CD14-positive monocyte (primary cell): ENCODE measurements around the gene XRCC2. TPM values are rescaled to one million over a fixed set of nuclear protein-coding genes. Genes with fewer than 3 reads are reported as not detected.

ENCODE experiments used
- DNase-seq, 3 donors: peaks; one replicate each; pipeline ENCODE4 v3.0.0-alpha.2; 2011 to 2022
- H2AFZ ChIP-seq: 2 replicates; pipeline ENCODE4 v1.6.0; 2012; ENCODE audit warnings: mild to moderate bottlenecking, low read depth, low read length, inconsistent platforms; ENCODE audit not compliant: insufficient read depth, poor library complexity, severe bottlenecking
- H3K27ac ChIP-seq, 2 donors: 1 replicate in 1 of 2; 2 replicates in 1 of 2; pipeline ENCODE4 v1.5.1; 2012 to 2013; ENCODE audit warnings: low read length in 2 of 2, control low read depth in 1 of 2, inconsistent platforms in 1 of 2, low read depth in 1 of 2, mild to moderate bottlenecking in 1 of 2
- H3K27me3 ChIP-seq, 2 donors: one replicate each; pipeline versions ENCODE4 v1.6.0 to v1.6.1; 2011 to 2013; ENCODE audit warnings: low read length in 2 of 2; ENCODE audit not compliant: control insufficient read depth in 2 of 2, insufficient read depth in 2 of 2
- H3K36me3 ChIP-seq, 2 donors: replicated peaks in 1 of 2; 1 replicate in 1 of 2; 2 replicates in 1 of 2; pipeline versions ENCODE4 v1.5.1 to v1.6.1; 2012 to 2013; ENCODE audit warnings: low read length in 2 of 2, control low read depth in 1 of 2, inconsistent platforms in 1 of 2, mild to moderate bottlenecking in 1 of 2; ENCODE audit not compliant: insufficient read depth in 2 of 2, control insufficient read depth in 1 of 2
- H3K4me1 ChIP-seq, 2 donors: 1 replicate in 1 of 2; 2 replicates in 1 of 2; pipeline versions ENCODE4 v1.5.1 to v1.6.1; 2012 to 2013; ENCODE audit warnings: low read length in 2 of 2, control low read depth in 1 of 2, inconsistent platforms in 1 of 2, mild to moderate bottlenecking in 1 of 2, moderate library complexity in 1 of 2; ENCODE audit not compliant: insufficient read depth in 2 of 2, control insufficient read depth in 1 of 2
- H3K4me2 ChIP-seq: replicated peaks from 2 replicates; pipeline ENCODE3; 2012; ENCODE audit warnings: low read length, moderate library complexity, mild to moderate bottlenecking; ENCODE audit not compliant: poor library complexity, severe bottlenecking; ENCODE audit errors: extremely low read depth
- H3K4me3 ChIP-seq, 3 experiments: fragments of 200-600 bp in 1 of 3; sonication (generic) in 1 of 3; replicated peaks in 1 of 3; 1 replicate in 2 of 3; 2 replicates in 1 of 3; pipeline ENCODE4 v1.5.1; 2011 to 2013; ENCODE audit warnings: low read length in 3 of 3, mild to moderate bottlenecking in 3 of 3, control low read depth in 2 of 3, low read depth in 2 of 3, inconsistent platforms in 1 of 3, moderate library complexity in 1 of 3
- H3K79me2 ChIP-seq: 2 replicates; pipeline ENCODE4 v1.6.0; 2012; ENCODE audit warnings: mild to moderate bottlenecking, control low read depth, inconsistent platforms, low read length, moderate library complexity; ENCODE audit not compliant: insufficient read depth
- H3K9ac ChIP-seq: 2 replicates; pipeline ENCODE4 v1.6.0; 2017; ENCODE audit warnings: low read length, mild to moderate bottlenecking; ENCODE audit not compliant: insufficient read depth, poor library complexity, severe bottlenecking
- H3K9me3 ChIP-seq, 2 donors: replicated peaks in 1 of 2; 1 replicate in 1 of 2; 2 replicates in 1 of 2; pipeline versions ENCODE4 v1.5.1 to v1.6.1; 2012 to 2013; ENCODE audit warnings: low read length in 2 of 2, control low read depth in 1 of 2; ENCODE audit not compliant: control insufficient read depth in 1 of 2, insufficient read depth in 1 of 2
- H4K20me1 ChIP-seq: 2 replicates; pipeline ENCODE4 v1.6.0; 2012; ENCODE audit warnings: mild to moderate bottlenecking, low read length, control low read depth, moderate library complexity; ENCODE audit not compliant: insufficient read depth
- H3K27ac Mint-ChIP-seq, 7 donors: one replicate each; pipeline ENCODE4 v1.8.0; 2020; ENCODE audit warnings: mild to moderate bottlenecking in 7 of 7, mixed read lengths in 7 of 7, moderate library complexity in 6 of 7, inconsistent platforms in 2 of 7
- H3K27me3 Mint-ChIP-seq, 3 donors: one replicate each; pipeline ENCODE4 v1.8.0; 2021 to 2022; ENCODE audit warnings: low read depth in 3 of 3, mild to moderate bottlenecking in 3 of 3, mixed read lengths in 3 of 3, moderate library complexity in 3 of 3, inconsistent platforms in 1 of 3
- H3K36me3 Mint-ChIP-seq, 2 donors: one replicate each; pipeline ENCODE4 v1.8.0; 2020; ENCODE audit warnings: mixed read lengths in 2 of 2, inconsistent platforms in 1 of 2, mild to moderate bottlenecking in 1 of 2
- H3K4me1 Mint-ChIP-seq: one replicate; pipeline ENCODE4 v1.8.0; 2020; ENCODE audit warnings: mild to moderate bottlenecking, mixed read lengths
- H3K4me3 Mint-ChIP-seq, 2 donors: one replicate each; pipeline ENCODE4 v1.8.0; 2020; ENCODE audit warnings: mild to moderate bottlenecking in 2 of 2, mixed read lengths in 2 of 2, moderate library complexity in 1 of 2
- H3K9me3 Mint-ChIP-seq, 7 donors: one replicate each; pipeline ENCODE4 v1.8.0; 2020 to 2022; ENCODE audit warnings: mixed read lengths in 7 of 7, mild to moderate bottlenecking in 6 of 7, moderate library complexity in 6 of 7, inconsistent platforms in 2 of 7
- CTCF ChIP-seq: fragments of 200-600 bp; IDR thresholded peaks from one replicate; pipeline ENCODE4 v1.8.0; 2022; ENCODE audit warnings: antibody characterized with exemption, mild to moderate bottlenecking
- WGBS: methylation state at CpG from one replicate; pipeline ENCODE4 v1.1.5; 2013; ENCODE audit warnings: missing lambda C conversion rate; ENCODE audit not compliant: insufficient coverage; 5-methylcytosine and 5-hydroxymethylcytosine counted together
- intact Hi-C, 2 donors: fragments of 100-400 bp; cut with micrococcal nuclease; formaldehyde crosslinking; loops; one replicate each; pipeline versions ENCODE4 v1.15.0 to v1.15.1; 2023
- polyA plus RNA-seq, 3 donors: library from polyadenylated mRNA; depleted of rRNA in 1 of 3; unstranded in 2 of 3; stranded (reverse) in 1 of 3; fragments of 300-500 nt in 2 of 3; fragments of >200 nt in 1 of 3; fragmentation: Illumina TruSeq in 2 of 3; gene quantifications; 1 replicate in 2 of 3; 2 replicates in 1 of 3; pipeline ENCODE4 v1.2.3, GENCODE V29; 2012 to 2021

The XRCC2 gene
- polyA plus RNA-seq, 3 donors: 0.03 to 0.05 TPM; not detected in 1

GRCh38 chr7:152661479-152661878 lies 14.5 kb downstream of the XRCC2 start:
- H3K9ac ChIP-seq: no peak overlapping the region
- WGBS: 100% methylated on average over 1 of the region's 1 CpG

DNA sequence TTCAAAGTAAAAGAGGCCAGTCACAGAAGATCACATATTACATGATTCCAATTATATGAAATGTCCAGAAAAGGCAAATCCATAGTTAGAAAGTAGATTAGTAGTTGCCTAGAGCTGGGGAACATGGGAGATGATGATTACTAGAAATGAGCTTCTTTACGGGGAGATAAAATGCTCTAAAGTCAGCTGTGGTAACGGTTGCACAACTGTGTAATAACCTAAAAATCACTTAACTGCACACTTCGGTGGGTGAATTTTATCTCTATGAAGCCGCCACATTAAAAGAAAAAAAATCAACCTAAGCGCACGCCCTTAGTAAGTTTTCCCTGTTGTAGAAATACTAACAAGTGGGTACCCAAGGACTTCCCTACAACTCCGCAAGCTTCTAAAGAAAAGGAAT lies 15.9 kb downstream of the XRCC2 start:
- H3K36me3 ChIP-seq: peaks cover 0 to 6% of the 10 kb centered on the region in 2 donors
- Mint-ChIP-seq H3K27me3 (peaks cover 0 to 1% (median 0%) of the 10 kb centered on the region in 3 donors), H3K4me1 (peaks cover 9% of the 10 kb centered on the region), H3K27ac (no peak overlapping the region), H3K9me3 (no peaks in the 10 kb centered on the region), H3K36me3 (peaks cover 6 to 34% of the 10 kb centered on the region in 2 donors), H3K4me3 (no peak overlapping the region)
- no peaks in the 10 kb centered on the region for H3K27me3 ChIP-seq
- H3K9me3 ChIP-seq: no peaks in the 10 kb centered on the region
- H3K4me1 ChIP-seq: peaks cover 3 to 9% of the 10 kb centered on the region in 2 donors
- no peak overlapping the region for H2AFZ ChIP-seq
- no peak overlapping the region for H3K9ac ChIP-seq
- H3K27ac ChIP-seq: no peak overlapping the region
- no peak overlapping the region for H3K4me3 ChIP-seq
- TF ChIP-seq CTCF: no peak
- H4K20me1 ChIP-seq: no peaks in the 10 kb centered on the region
- 100% methylated on average over 1 of the region's 7 CpGs for WGBS
- no peak for DNase-seq
- intact Hi-C loops: no loop called here
- peaks cover 12% of the 10 kb centered on the region for H3K79me2 ChIP-seq
- H3K4me2 ChIP-seq: no peak overlapping the region

More at GRCh38 chr7:152661479-152661878, 14.5 kb downstream of the XRCC2 start:
- peaks cover 3 to 9% of the 10 kb centered on the region in 2 donors for H3K4me1 ChIP-seq
- no peak for DNase-seq
- H3K36me3 Mint-ChIP-seq: peaks cover 6 to 32% of the 10 kb centered on the region in 2 donors
- H3K4me1 Mint-ChIP-seq: peaks cover 9% of the 10 kb centered on the region
- no peaks in the 10 kb centered on the region for H3K9me3 ChIP-seq
- no peaks in the 10 kb centered on the region for H3K9me3 Mint-ChIP-seq
- H3K27me3 Mint-ChIP-seq: peaks cover 0 to 1% (median 0%) of the 10 kb centered on the region in 3 donors
- no peaks in the 10 kb centered on the region for H4K20me1 ChIP-seq
- H3K4me3 Mint-ChIP-seq: no peak overlapping the region
- H3K27ac Mint-ChIP-seq: peak overlapping the region in 1 of 7 donors; percentile 41
- H3K4me3 ChIP-seq: no peak overlapping the region
- TF ChIP-seq CTCF: no peak
- intact Hi-C loops: no loop called here
- no peaks in the 10 kb centered on the region for H3K27me3 ChIP-seq
- no peak overlapping the region for H3K4me2 ChIP-seq
- H3K79me2 ChIP-seq: peaks cover 26% of the 10 kb centered on the region
- no peak overlapping the region for H2AFZ ChIP-seq
- H3K27ac ChIP-seq: no peak overlapping the region
- H3K36me3 ChIP-seq: peaks cover 0 to 6% of the 10 kb centered on the region in 2 donors
